KG1 (cell line): ENCODE measurements around the gene PACS1.
"Not testable (repeated sequence)": the region's sequence is repeated elsewhere in the genome, so short reads cannot be mapped to it uniquely, and the experiment has no call there.

Experiments used
- DNase-seq: peaks from one replicate; lab custom pipeline; 2025; lab: John Stamatoyannopoulos, UW

PACS1 gene

DNA sequence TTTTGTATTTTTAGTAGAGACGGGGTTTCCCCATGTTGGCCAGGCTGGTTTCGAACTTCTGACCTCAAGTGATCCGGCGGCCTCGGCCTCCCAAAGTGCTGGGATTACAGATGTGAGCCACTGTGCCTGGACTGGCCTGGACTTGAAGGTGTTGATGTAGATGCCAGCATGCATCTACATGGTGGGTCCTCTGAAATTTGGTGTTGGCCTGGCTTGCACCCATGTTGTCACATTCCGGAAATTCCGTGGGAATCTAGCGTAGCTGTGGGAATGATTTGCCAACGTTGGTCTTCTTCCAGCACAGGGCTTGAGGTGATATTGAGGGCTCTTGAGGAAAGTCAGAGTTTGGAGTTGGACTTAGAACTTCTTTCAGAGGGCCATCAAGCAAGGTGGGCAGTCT lies 6.5 kb downstream of the PACS1 start:
- DNase-seq = no peak

DNA sequence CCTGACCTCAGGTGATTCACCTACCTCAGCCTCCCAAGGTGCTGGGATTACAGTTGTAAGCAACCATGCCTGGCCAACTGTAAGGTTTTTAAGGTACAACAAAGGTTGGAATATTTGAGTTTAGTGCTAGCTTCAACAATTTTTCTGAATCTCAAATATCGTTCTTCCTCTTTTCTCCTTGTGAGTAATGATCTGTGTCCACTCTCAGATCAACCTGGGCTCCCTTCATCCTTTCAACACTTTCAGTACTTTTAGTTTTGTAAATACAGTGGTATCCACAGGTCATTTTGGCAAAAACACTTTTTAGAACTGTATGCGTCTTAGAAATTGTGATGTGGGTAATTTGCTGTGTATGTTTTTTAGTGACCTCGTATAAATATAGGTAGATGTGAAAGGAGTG lies 7.9 kb downstream of the PACS1 start:
- no peak for DNase-seq

DNA sequence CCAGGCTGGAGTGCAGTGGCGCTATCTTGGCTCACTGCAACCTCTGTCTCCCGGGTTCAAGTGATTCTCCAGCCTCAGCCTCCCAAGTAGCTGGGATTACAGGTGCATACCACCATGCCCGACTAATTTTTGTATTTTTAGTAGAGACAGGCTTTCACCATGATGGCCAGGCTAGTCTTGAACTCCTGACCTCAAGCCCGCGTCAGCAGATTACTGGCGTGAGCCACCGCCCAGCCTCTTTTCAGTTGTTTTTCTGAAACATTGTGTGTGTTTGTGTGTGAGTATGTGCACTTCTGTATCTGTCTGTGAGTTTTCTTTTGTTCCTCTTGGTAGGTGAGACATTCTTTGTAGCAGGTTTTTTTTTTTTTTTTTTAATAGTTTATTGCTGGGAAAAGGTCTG lies 8.9 kb downstream of the PACS1 start:
- DNase-seq = not testable (repeated sequence)

DNA sequence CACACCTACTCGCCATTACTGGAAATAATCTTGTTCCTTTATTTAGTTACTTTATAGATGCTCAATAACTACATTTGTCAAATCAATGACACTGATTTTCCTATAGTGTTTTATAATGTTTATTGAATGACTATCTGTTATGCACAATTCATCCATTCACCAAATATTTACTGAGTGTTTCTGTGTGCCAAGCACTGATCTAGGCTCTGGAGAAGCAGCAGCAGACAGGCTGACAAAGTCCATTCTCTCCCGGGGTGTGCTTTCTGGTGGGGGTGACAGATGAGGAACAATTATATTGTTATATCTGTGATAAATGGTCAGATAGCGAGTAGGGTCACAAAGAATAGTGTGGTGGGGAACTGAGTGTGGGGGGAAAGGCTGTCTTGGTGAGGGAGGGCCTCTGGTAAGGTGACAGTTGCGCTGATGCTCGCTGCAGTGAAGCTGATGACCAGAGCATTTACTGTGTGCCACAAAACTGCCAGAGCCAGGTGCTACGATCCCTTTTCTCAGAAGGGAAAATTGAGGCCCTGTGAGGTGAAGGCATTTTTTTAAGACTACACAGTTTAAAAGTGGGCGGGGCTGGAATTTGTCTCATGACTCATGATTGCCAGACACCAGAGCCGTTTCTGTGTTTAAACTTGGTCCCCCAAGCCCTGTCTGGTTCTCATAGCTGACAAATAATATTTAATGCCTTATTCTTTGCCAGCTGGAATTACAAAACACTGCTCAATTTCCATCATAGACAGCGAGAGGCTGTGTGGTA lies 10.2 kb downstream of the PACS1 start:
- no peak for DNase-seq

DNA sequence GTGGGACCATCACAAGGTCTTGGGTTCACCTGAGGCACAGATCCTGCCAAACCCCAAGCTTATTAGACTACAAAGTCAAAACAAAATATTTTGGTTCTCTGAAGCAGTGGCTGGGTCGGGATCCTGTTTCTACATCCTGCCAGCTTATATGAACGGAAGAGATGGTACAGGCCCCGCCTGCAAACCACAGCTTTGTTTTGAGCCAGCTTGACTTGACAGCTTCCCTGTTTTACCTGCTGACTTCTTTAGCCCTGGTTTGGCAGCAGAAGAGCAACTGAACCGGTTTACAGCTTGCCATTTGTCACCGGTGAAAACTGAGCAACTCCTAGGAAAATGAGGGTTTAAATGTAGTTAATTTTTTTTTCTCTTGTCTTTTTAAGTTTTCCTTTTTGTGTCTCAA lies 11.4 kb downstream of the PACS1 start:
- DNase-seq = peak; percentile 93

DNA sequence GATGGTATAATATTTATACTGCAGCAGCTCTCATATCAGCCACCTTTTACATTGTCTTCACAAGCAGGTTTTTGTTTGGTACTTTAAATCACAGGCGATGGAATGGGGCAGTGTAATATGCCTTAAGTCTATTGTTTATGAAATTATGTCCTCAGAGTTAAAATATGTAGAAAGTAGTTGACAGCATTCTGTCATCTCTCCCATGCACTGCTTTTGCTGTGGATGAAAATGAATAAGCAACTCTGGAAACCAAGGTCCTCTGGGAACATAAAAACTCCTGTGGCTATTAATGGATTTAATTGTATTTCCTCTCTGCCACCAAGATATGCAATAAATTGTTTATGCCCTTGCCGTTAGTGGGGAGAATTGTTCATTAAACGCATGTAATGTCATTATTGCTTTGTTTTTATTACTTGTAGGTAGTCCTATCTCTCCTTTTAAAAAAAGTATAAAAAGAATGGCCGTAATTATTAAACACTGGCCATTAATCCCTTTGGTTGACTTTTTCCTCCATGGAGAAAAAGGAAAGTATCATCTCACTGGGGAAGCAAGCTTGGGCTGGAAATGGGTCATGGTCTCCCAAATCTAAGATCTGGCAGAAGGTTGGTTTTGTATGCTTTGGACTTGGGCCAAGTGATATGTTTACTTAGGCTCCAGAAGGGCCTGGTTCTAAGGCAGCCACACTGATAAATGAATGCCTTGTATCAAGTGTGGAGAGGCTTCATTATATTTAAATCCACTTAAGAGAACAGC lies 13.1 kb downstream of the PACS1 start:
- no peak for DNase-seq

DNA sequence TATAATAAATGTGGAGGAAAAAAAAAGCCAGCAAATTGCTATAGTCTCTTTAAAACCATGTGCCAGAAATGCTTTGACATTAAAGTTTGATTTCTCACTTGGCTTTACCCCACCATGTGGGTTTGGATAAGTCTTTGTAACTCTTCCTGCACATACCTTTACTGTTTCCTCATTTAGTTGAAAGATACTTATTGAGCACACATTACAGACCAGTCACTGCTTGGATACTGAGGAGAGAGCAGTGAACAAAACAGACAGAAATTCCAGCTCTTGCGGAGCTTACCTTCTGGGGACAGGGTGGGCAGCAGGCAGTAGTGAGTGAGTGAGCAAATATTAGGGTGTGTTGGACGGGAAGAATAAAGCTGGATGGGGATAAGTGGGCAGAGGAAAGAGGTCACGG lies 13.7 kb downstream of the PACS1 start:
- no peak for DNase-seq

DNA sequence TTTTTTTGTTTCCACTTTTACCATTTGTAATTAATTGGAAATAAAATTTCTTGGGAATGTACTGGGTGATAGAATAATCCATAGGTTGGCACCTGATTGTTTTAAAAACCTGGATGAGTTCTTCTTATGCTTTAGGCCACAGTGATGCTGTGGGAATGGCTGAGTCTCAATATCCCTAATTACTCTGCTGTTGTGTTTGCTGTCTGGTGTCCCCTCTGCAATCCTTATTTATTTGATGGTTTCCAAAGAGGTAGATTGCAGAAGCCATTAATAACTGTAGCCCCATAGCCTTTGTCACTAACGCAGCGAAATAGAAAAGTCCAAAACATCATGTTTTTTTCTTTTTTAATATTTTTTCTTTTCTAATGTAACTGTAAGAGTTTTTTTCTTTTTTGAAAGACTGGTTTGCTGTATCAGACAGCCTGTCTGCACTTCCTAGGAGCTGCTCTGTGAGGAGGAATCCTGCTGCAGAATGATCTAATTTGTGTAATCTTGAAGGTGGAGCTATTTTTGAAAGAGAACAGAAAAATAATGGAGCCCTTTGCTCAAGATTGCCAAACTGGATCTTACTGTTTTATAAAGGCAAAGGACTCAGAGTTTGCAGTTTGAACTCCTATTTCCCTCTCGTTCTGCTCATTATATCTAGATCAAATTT lies 14.9 kb downstream of the PACS1 start:
- no peak for DNase-seq

DNA sequence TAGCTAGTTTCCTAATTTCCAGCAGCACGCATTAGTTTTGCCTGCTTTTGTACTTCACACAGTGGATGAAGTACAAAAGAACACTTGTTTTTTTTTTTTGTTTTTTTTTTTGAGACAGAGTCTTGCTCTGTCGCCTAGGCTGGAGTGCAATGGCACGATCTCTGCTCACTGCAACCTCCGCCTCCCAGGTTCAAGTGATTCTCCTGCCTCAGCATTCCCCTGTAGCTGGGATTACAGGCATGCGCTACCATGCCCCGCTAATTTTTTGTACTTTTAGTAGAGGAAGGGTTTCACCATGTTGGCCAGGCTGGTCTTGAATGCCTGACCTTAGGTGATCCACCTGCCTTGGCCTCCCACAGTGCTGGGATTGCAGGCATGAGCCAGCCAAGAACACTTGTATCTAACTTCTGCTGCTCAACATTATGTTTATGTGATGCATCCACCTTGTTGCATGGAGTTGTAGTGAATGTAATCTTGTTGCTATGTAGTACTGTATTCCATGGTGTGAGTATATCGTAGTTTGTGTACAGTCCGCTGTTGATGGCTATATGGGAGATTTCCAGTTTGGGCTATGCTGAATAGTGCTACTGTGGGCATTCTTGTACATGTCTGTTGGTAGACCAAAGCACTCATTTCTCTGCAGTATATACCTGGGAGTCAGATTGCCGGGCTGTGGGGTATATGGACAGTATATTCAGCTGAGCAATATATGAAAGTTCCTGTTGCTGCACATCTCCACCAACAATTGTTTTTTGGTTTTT lies 17.3 kb downstream of the PACS1 start:
- DNase-seq = no peak

DNA sequence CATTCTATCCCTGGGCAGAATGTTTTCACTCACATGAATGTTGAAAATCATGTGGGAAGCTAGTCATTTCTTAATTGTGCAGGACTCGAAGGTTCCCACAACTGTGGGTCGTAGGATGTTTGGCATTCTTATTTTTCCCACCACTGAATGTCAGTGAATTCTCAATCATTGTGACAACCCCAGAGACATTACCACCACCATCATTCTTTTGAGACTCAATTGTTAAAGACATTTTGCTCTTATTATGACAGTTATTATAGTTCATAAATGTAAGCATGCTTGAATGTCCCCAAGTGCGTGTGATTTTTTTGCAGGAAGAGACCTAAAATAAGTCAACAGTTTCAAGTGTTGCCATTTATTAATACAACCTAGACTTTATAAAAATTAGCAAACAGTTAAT lies 19.0 kb downstream of the PACS1 start:
- no peak for DNase-seq

DNA sequence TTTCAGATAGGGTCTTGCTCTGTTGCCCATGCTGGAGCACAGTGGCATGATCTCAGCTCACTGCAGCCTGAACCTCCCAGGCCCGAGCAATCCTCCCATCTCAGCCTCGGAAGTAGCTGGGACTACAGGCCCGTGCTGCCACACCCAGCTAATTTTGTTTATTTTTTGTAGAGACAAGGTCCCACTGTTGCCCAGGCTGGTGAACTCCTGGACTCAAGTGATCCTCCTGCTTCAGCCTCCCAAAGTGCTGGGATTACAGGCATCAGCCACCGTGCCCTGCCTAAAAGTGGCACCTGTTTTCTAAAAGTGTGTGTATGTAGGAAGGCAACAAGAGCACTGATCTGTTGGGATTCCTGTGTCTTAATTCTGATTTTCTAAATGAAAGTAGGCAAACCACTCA lies 20.2 kb downstream of the PACS1 start:
- no peak for DNase-seq

DNA sequence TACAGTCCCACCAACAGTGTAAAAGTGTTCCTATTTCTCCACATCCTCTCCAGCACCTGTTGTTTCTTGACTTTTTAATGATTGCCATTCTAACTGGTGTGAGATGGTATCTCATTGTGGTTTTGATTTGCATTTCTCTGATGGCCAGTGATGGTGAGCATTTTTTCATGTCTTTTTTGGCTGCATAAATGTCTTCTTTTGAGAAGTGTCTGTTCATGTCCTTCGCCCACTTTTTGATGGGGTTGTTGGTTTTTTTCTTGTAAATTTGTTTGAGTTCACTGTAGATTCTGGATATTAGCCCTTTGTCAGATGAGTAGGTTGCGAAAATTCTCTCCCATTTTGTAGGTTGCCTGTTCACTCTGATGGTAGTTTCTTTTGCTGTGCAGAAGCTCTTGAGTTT lies 22.1 kb downstream of the PACS1 start:
- not testable (repeated sequence) for DNase-seq

DNA sequence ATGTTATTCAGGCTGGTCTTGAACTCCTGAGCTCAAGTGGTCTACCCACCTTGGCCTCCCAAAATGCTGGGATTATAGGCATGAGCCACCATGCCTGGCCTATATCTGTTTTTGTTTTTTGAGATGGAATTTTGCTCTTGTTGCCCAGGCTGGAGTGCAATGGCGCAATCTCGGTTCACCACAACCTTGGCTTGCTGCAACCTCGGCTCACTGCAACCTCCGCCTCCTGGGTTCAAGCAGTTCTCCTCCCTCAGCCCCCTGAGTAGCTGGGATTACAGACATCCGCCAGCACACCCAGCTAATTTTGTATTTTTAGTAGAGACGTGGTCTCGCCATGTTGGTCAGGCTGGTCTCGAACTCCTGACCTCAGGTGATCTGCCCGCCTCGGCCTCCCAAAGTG lies 29.7 kb downstream of the PACS1 start:
- not testable (repeated sequence) for DNase-seq

DNA sequence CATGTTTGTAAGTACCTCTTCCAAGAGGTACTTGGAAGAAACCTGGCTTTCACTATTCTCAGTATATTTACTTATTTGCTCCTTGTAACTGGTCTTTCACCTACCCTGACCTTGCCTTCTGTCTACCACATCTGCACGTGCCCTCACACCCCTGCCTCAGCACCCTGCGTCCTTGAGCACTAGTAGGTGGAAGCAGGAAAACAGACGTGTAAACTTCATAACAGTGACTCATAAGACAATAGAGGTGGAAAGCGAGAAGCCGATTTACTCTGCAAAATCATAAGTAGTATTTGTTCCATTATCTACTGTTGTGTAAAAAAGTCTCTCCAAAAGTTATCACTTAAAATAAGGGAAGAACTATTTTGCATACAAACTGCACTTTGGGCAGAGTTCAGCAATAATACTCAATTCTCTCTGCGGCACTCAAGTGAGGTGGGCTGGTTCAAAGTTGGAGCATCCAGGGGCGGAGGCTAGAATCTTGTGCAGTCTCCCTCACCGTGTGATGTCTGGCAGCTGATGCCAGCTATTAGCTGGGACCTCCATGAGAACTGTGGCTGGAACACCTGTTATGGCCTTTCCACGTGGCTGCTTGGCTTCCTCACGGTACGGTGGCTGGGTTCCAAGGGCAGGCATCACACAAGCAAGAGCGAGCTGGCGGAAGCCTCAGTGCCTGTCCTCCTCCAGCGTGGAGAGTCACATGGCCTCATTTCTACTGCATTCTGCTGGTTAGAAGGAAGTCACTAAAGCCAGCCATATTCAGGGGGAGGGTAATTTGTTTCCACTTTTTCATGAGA lies 30.4 kb downstream of the PACS1 start:
- DNase-seq = no peak

DNA sequence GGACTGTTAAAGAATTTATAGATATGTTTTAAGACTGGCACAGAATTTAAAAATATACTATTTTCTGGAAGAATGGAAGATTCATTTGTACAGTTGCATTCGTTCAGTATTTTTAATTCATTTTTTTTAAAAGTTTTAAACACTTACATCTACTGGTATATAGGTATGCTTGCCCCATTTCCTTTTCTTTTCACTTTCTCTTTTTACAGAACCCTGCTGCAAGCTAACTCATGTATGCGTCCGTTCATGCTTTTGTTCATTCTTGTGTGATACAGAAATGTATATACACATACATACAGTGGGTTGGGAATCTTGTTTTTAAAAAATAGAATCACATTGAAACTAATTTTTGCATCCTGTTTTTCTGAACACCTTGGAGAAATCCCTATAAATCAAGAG lies 31.0 kb downstream of the PACS1 start:
- DNase-seq = peak; percentile 32

DNA sequence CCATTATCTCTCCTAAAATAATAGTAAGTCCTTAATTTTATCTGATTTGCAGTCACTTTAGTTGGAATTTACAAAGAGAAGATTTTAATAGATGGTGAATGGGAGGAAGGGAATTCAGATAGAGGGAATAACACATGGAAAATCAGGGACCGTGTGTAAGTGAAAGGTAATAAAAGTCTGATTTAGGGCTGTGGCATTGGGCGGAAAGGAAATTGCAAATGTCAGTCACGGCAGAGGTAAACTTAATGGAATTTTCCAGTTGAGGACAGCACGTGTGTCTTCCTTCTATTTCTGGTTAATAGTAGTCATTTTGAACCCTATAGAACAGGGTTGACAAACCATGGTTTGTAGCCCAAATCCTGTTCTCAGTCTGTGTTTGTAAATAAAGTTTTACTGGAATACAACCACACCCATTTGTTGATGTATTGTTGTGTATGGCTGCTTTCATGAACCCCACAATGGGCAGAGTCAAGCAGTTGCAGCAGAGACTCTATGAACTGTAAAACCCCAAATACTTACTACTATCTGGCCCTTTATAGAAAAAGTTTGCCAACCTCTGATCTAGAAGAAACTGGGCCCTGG lies 34.1 kb downstream of the PACS1 start:
- DNase-seq = no peak

DNA sequence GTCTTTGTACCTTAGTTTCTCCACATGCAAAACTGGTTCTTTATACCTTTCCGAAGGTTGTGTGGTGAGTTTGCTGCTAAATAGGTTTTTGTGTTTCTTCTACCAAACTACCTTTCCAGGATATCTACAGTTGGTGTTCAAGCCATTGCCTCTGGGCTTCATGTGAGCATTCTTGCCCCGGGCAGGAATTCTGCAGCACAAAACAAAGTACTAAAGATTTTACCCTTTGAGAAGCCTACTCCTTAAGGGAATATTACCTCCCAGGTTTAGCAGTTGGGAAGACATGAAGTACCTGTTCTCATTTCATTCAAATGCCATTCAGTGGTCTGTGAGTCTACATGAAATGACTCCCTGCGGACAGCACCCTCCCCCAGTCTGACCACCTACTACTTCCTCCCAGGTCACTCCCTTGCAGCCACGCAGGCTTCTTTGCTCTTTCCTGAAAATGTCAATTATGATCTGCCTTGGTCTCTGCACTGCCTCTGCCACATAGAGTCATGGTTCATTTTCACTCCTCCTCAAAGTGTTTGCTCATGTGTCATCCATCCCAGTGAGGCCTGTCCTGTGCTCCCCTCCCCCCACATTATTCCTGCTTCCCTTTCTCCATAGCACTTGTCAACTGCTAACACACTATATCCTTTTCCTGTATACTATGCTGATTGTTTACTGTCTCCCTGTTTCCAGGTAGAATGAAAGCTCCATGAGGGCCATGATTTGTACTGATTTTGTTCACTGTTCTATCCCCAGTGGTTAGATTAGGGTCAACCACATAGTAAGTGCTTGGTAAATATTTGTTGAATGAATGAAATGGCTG lies 36.9 kb downstream of the PACS1 start:
- no peak for DNase-seq

DNA sequence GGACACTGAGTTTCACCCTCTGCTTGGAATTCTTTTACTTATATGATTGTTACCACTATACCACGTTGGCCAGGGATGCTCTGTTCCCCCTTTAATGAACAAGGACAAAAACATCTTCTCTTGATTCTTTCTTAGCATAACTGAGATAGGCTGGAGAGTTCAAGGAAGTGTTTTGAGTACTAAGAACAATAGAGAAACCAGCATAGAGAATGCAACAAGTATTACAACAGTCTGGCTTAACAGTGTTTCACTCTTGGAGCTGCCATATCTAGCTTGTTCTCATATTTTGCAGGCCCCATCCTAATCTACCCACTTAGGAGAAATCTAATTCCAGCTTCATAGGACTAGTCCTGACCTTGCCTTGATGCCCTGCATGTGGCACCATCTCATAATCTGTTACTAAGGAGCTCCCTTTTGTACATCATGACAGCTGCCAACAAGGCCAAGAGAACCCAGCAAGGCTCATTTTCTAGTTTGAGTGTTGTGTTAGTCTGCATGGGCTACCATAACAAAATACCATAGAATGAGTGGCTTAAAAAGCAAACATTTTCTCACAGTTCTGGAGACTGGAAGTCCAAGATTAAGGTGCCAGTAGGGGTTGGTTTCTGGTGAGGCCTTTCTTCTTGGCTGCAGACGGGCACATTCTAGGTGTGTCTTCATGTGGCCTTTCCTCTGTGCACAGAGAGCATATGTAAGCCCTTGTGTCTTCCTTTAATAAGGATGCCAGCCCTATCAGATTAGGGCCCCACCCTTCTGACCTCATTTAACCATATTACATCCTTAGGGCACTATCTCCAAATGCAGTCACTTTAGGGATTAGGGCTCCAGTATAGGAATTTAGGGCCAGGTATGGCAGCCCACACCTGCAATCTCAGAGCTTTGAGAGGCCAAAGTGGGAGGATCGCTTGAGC lies 37.8 kb downstream of the PACS1 start:
- DNase-seq = no peak

DNA sequence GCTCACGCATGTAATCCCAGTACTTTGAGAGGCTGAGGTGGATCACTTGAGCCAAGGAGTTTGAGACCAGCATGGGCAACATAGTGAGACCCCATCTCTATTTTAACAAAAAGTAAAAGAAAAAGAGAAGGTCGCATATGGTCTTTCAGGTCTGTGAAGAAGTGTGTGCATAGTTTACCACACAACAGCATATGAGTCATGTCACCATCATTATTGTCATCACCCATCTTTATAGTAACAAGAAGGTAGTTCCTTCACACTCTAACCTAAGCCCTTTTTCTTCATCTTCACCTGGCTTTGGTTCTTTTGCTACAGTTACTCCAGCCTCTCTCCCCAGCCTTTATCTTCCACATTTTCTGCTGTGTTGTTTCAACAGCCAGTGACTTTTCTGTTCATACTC lies 39.2 kb downstream of the PACS1 start:
- no peak for DNase-seq
